RCC 7860 (cell line): ENCODE results near the gene KIF5C.

ENCODE experiments used
- DNase-seq: peaks from one replicate; pipeline ENCODE4 v3.0.0-alpha.2; 2015; ENCODE audit warnings: low spot score
- FAIRE-seq: peaks from 2 replicates; lab custom pipeline; 2012; peaks lifted over from hg19 to GRCh38; lab: Jason Lieb, UNC

KIF5C gene

DNA sequence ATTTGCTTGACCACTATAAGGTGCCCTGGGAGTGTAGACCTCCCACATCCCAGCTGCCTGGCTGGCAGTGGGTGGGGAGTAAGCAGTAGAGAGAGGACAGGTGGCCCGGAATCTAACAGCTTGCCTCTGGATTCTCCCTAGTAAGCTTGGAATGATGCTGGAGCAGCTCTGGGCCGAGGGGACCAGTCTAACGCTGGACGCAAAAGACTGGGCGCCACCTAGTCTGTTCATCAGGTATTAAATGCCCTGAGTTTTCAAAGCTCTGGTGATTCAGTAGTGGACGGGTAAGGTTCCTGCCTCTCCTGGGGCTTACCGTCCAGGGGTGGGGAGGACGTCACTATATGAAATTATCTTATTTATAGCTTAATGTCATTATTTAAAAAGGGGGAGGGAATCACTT, 162.8 kb downstream of the KIF5C start:
- DNase-seq (no peak), FAIRE-seq (no peak)

GRCh38 chr2:149038442-149039212, 163.6 kb downstream of the KIF5C start, which contains the start of gene LYPD6B:
LYPD6B (plus strand) TSS chr2:149038699; CDS start chr2:149130949, 92,250 bp downstream.
- FAIRE-seq = no peak
- no peak for DNase-seq

- FAIRE-seq = no peak
- DNase-seq = no peak
Observed at GRCh38 chr2:149039213-149039724, 164.2 kb downstream of the KIF5C start.

- FAIRE-seq = no peak
- no peak for DNase-seq
Observed at GRCh38 chr2:149040451-149040850, 165.4 kb downstream of the KIF5C start.

GRCh38 chr2:149041482-149041881, 166.5 kb downstream of the KIF5C start:
- DNase-seq (no peak), FAIRE-seq (no peak)

GRCh38 chr2:149042881-149043280, 167.9 kb downstream of the KIF5C start:
- FAIRE-seq (no peak), DNase-seq (no peak)

- no peak for FAIRE-seq
Observed at GRCh38 chr2:149044500-149044899, 169.5 kb downstream of the KIF5C start.

DNA sequence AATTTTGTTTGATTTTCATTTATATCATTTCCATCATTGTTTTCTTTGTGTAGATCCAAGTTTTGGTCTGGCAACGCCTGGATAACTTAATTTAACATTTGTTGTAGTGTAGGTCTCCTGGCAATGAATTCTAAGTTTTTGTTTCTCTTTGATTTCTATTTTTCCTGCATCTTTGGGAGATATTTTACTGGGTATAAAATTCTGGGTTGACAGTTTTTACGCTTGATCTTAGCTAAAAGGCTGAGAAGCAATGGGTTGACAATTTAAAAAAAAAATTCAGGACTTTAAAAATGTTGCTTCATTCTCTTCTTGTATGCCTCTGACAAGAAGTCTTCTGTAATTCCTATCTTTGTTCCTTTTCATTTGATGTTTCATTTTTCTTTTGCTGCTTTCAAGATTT, 172.1 kb downstream of the KIF5C start:
- FAIRE-seq = no peak
- no peak for DNase-seq

More at GRCh38 chr2:149044500-149044899, 169.5 kb downstream of the KIF5C start:
- no peak for DNase-seq

- FAIRE-seq (no peak), DNase-seq (no peak)
Observed at GRCh38 chr2:149049142-149049541, 174.1 kb downstream of the KIF5C start.

- FAIRE-seq (no peak), DNase-seq (no peak)
Observed at GRCh38 chr2:149050188-149050587, 175.2 kb downstream of the KIF5C start.

DNA sequence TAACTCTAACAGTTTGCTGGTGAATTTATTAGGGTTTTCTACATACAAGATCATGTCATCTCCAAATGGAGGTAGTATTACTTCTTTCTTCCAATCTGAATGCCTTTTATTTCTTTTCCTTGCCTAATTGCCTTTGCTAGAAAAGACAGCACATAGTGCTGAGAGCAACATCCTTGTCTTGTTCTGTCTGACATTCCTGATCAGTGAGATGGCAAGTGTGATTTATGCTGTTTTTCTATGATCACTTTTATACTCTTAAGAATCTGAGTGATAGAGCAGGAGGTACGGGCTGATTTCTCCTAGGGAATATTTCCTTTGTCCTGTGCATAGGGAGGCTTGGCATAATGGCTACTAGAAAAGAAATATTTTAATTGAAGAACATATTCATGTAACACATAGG, 180.7 kb downstream of the KIF5C start:
- no peak for FAIRE-seq
- DNase-seq = no peak

DNA sequence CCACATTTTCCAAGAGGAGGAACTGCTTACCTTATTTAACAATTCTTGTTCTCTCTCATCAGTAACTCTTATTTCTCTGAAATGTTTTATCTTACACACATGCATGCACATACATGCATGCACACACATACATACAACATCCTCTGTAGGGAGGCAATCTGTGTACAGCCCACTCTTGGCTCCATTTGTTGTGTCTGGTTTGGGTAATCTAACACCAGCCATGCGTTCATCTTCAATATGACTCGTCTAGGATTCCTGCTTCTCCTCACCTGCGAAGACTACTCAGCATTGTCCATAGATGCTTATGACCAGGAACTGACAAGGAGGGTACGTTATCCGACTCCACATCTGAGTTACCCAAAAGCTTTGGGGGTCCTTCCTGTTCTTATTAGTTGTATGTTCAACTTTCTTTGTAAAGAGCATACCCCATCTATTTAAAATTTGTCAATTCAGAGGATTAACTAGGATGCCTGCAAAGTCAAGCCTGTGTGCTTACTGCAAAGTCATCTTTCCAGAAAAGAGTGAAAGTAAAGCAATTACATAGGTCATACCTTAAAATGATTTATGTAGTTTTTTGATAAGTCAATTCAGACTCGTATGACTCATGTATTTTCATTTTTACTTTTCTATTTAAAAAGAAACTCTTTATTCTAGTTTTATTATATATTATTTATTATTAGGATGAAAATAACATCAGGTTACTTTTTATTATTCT, 181.7 kb downstream of the KIF5C start:
- FAIRE-seq = no peak

DNA sequence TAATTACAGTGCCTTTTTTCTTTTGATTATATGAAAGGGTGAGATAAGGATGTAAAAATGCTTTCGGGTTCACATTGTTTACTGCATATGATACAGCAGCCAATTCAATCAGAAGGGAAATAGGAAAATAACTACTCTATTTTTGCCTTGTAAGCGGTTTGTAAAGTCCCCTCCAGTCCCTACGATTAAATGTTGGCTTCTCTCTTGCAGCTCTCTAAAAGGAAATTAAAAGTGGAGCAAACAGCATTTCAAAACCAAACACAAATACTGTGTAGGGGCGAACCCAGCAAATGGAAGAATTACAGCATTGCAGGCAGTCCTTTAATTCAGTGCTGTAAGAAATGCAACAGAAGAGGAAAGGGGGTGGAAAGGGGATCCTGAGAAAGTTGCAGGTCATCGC, 182.4 kb downstream of the KIF5C start:
- DNase-seq (no peak), FAIRE-seq (no peak)

More for the DNA sequence above, 181.7 kb downstream of the KIF5C start:
- no peak for DNase-seq

DNA sequence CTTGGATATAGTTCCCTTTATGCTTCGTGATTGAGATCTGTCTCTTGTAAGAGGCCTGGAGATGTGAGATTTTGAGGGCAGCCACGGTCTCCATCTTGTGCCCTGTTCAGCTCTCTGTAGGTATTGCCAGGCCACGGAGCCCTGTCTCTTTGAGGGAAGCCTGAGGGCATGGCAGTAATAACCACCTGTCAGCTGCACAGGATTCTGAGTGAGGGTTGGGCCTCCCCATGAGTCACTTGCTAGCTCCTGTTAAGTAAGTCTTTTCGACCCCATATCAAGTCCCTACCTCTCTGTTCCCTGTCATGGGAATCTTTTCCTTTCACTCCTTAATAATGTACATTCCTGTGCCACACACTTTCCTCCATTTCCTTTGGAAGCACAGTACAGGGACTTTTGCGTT, 183.9 kb downstream of the KIF5C start:
- FAIRE-seq = no peak

DNA sequence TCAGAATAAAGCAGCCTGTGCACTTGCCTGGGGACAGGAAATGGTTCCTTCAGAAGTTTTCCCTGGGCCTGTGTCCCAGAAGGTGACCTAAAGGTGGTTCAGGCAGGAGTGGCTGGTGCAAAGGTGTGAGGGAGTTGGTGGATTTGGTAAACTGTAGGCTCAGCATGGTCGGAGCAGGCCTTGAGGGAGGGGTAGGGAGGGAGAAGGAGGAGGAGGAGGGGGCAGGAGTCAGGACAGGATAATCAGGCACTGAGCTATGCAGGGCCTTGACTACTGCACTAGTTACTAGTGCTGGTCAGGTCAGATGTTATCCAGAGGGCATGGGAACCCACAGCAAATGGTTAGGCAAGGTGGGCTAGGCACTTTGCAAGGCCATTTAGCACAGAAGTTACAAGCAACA, 184.8 kb downstream of the KIF5C start:
- FAIRE-seq (no peak), DNase-seq (no peak)

More for the DNA sequence above, 183.9 kb downstream of the KIF5C start:
- DNase-seq = no peak

GRCh38 chr2:149061133-149061745, 186.2 kb downstream of the KIF5C start:
- DNase-seq (no peak), FAIRE-seq (no peak)

GRCh38 chr2:149062531-149062930, 187.5 kb downstream of the KIF5C start:
- FAIRE-seq (no peak), DNase-seq (no peak)

DNA sequence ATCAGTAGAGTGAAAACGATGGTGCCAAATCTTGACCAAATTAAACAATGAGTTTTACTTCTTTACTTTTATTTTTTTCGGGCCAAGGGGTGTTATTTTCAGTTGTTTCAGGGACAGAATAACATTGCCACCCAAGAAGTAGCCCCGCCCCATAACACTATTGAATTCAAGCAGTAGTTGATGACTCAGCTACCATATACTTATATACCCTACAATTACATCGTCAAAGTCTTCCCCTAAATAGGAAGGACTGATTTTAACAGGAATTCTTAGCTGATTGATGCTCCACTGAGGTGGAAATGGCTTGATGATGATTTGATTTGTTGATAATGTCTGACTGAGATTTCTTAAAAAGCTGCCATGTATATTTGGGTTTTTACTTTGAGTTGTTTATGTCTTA, 188.2 kb downstream of the KIF5C start:
- FAIRE-seq = no peak
- no peak for DNase-seq

DNA sequence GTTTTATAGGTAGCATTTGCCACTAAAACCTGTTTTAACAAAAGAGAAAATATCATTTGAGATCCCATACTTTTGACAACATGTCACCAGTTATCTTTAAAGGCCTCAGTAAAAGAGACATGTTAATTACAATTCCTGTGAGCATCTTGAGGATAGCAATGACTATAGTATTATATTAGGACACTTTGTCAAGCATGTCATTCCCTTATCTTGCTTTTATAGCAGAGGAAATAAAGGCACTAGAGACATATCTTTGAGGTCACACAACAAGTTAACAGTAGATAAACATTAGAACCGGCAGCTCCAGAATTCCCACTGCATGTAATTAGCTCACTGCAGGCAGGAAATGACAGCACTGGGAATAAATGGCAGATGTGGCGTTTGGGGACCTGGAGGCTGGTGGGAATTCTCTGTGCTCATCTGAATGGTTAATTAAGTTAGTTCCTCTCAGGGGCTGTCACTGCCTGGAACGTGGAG, 189.4 kb downstream of the KIF5C start:
- FAIRE-seq = no peak
- DNase-seq = no peak

- FAIRE-seq (no peak), DNase-seq (no peak)
Observed at GRCh38 chr2:149064856-149065630, 190.0 kb downstream of the KIF5C start.
